AG04450 (cell line): ENCODE data around the gene CTBP2. TPM values are rescaled to one million over a fixed set of nuclear protein-coding genes. Genes with fewer than 3 reads are reported as not detected.

Experiments
- CTCF ChIA-PET: fragments of 300-600, 350-600 bp; formaldehyde crosslinking; extraction: SDS; loops from one replicate; lab custom pipeline; 2022; ENCODE audit warnings: antibody characterized with exemption, inconsistent platforms; lab: Charles Lee
- POLR2A ChIA-PET: fragments of 350-600 bp; formaldehyde crosslinking; extraction: SDS; loops from one replicate; lab custom pipeline; 2021; ENCODE audit warnings: antibody characterized with exemption, inconsistent platforms; lab: Yijun Ruan, JAX
- DNase-seq: peaks from one replicate; pipeline ENCODE4 v3.0.0-alpha.2; 2011; ENCODE audit warnings: low read depth, low spot score
- H3K27ac ChIP-seq: one replicate; pipeline ENCODE4 v1.5.1; 2012; ENCODE audit warnings: low read depth, low read length, control low read depth
- H3K27me3 ChIP-seq: one replicate; pipeline ENCODE4 v1.6.0; 2012; ENCODE audit warnings: low read length; ENCODE audit not compliant: control insufficient read depth, insufficient read depth
- H3K4me3 ChIP-seq: 2 replicates; pipeline ENCODE4 v1.5.1; 2011; ENCODE audit warnings: mild to moderate bottlenecking, low read depth, low read length, control low read depth
- H3K9me3 ChIP-seq: 2 replicates; pipeline ENCODE4 v1.5.1; 2012; ENCODE audit warnings: low read length; ENCODE audit not compliant: control insufficient read depth, insufficient read depth
- CTCF ChIP-seq: IDR thresholded peaks from 2 replicates; pipeline ENCODE4 v1.5.1; 2011; ENCODE audit warnings: low read depth, low read length, control low read depth, inconsistent platforms
- polyA plus RNA-seq: library from polyadenylated mRNA; depleted of rRNA; stranded (reverse); fragments of >200 nt; gene quantifications from 2 replicates; pipeline ENCODE4 v1.2.3, GENCODE V29; 2011

CTBP2 gene
- polyA plus RNA-seq, 1 experiment, result 52.5 TPM

DNA sequence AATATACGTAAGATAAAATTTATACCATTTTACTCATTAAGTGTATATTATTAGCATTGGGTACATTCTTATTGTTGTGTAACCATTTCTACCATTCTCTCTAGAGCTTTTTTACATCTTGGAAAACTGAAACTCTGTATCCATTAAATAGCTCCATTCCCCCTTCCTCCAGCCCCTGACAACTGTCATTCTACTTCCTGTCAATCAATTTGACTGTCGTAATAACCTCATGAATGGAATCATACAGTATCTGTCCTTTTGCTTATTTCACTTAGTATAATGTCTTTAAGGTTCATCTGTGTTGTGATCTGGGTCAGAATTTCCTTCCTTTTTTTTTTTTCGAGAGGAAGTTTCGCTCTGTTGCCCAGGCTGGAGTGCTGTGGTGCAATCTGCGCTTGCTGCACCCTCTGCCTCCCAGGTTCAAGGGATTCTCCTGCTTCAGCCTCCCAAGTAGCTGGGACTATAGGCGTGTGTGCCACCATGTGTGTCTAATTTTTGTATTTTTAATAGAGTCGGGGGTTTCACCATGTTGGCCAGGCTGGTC lies 202.9 kb downstream of the CTBP2 start:
- no peak for TF ChIP-seq CTCF
- Histone ChIP-seq H3K27ac (no peak overlapping the region), H3K4me3 (no peak overlapping the region), H3K9me3 (no peaks in the 10 kb centered on the region), H3K27me3 (no peaks in the 10 kb centered on the region)
- CTCF ChIA-PET, result no interaction called here
- no peak for DNase-seq
- POLR2A ChIA-PET, result no interaction called here

DNA sequence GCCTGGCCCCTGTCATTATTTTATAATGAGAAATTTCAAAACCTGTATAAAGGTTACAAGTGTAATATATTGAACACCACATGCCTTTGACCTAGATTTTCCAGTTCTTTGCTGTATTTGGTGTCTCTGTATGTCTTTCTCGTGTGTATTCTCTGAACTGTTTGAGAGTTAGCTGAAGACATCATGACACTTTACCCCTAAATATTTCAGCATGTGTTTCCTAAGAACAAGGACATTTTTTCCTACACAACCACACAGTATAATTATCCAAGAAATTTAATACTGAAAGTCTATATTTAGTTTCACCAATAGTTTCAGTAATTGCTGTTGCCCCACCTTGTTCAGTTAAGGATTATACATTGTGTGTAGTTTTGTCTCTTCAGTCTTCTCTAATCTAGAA lies 203.6 kb downstream of the CTBP2 start:
- H3K27ac ChIP-seq, result no peak overlapping the region
- no peak for DNase-seq
- no peak overlapping the region for H3K4me3 ChIP-seq
- no peaks in the 10 kb centered on the region for H3K27me3 ChIP-seq
- CTCF ChIA-PET, result no interaction called here
- no peak for TF ChIP-seq CTCF
- no peaks in the 10 kb centered on the region for H3K9me3 ChIP-seq
- POLR2A ChIA-PET, result no interaction called here

- Histone ChIP-seq H3K9me3 (no peaks in the 10 kb centered on the region), H3K27me3 (no peaks in the 10 kb centered on the region), H3K4me3 (no peak overlapping the region), H3K27ac (no peak overlapping the region)
- POLR2A ChIA-PET, result no interaction called here
- DNase-seq, result no peak
- CTCF ChIA-PET, result no interaction called here
- TF ChIP-seq CTCF, result no peak
Measured at GRCh38 chr10:124955868-124956267, 204.5 kb downstream of the CTBP2 start.

GRCh38 chr10:124955243-124955642 lies 205.1 kb downstream of the CTBP2 start:
- POLR2A ChIA-PET, result interaction anchor here (0.7 kb wide), 1 partner anchor 18 kb away, joined by 3 read pairs; no protein-coding TSS in a partner anchor
- no peak for DNase-seq
- CTCF ChIA-PET, result interaction anchor here (1.2 kb wide), 1 partner anchor 93 kb away, joined by 4 read pairs; no protein-coding TSS in a partner anchor
- no peaks in the 10 kb centered on the region for H3K9me3 ChIP-seq
- H3K27ac ChIP-seq, result no peak overlapping the region
- TF ChIP-seq CTCF, result no peak
- no peak overlapping the region for H3K4me3 ChIP-seq
- no peaks in the 10 kb centered on the region for H3K27me3 ChIP-seq

DNA sequence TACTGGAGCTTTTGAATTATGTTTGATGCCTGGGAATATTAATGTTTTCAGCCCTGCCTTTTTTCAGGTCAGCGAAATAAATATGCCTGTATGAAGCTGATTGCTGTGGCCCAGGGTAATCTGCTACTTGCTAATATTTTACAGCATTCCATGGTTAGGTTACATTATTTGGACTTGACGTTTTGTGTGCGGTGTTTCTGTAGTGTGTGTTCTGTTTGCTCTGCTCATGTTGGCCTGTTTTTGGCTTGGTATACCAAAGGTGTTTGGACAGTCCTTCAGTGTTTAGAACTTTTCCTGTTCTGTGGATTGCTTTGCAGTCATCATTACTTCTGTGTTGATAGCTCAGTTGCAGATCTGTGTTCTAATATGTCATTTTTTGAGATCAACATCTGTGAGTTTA lies 206.9 kb downstream of the CTBP2 start:
- H3K27ac ChIP-seq, result no peak overlapping the region
- no peak for DNase-seq
- POLR2A ChIA-PET, result no interaction called here
- H3K4me3 ChIP-seq, result no peak overlapping the region
- CTCF ChIA-PET, result no interaction called here
- no peaks in the 10 kb centered on the region for H3K27me3 ChIP-seq
- TF ChIP-seq CTCF, result no peak
- no peaks in the 10 kb centered on the region for H3K9me3 ChIP-seq
